Measurements from ENCODE around the gene IRF2BP1.

DNA sequence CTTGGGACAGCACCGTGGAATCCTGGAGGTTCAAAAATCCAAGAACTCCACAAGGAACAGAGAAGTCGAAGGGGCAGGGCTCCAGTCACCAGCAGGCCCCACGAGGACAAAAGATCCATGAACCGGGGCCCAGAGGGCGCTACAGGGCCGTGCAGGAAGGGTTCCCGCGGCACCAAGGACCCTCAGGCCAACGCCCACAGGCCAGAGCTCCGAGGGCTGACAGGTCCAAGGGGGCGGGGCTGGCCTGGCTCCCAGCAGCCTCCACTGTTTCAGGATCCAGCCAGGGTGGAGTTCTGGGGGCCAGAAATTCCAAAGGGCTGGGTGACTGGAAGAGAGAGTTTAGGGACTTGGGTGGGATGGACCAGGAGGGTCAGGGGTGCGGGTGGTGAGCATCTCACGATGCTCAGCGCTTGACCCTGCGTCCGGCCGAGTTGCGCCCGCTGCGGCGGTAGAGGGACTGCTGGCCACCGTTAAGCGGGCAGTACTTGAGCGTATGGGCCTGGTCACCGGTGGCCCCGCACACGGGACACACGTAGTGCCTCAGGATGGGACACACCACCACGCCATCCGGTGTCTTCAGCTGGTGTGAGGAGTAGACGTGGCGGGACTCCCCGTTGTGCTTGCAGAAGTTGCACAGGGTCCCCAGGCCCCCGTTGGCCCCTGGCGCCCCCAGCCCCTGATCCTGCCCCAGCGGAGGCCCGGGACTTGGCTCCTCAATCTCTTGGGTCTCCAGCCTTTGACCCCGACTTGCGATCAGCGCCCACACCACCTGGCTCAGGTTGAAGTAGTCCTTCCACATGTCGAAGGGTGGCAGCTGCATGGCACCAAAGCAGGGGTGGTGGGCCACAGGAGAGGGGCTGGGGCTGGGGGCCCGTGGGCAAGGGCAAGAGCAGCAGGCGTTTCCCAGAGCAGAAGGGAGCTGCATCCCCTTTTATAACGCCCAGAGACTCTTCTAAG lies 28.2 kb upstream of the IRF2BP1 start, which contains the start of gene NANOS2:
- TF ChIP-seq POLR2A (IDR thresholded peaks at IDR 0.05; ENCODE audit: low read length) (no peak), GATA1 (IDR thresholded peaks at IDR 0.05; ENCODE audit: low read depth, low read length) (no peak)

All from erythroblast (primary cell).